ENCODE results near the gene CCDC148. TPM values are rescaled to one million over a fixed set of nuclear protein-coding genes. Genes with fewer than 3 reads are reported as not detected.

CCDC148 gene
- total RNA-seq, 4 donors from 2014 or later: 0.78 to 1.6 (median 1.1) TPM

- H3K4me3 ChIP-seq: no peak overlapping the region
- no peak for ATAC-seq
- H3K4me1 ChIP-seq: no peaks in the 10 kb centered on the region
- TF ChIP-seq POLR2A (IDR thresholded peaks at IDR 0.05) (no peak), EP300 (IDR thresholded peaks at IDR 0.05) (no peak), CTCF (IDR thresholded peaks at IDR 0.05) (no peak), POLR2AphosphoS5 (IDR thresholded peaks at IDR 0.05) (no peak)
- H3K9me3 ChIP-seq: no peaks in the 10 kb centered on the region
- no peak overlapping the region for H3K27ac ChIP-seq
- H3K27me3 ChIP-seq: no peaks in the 10 kb centered on the region
- 0 to 33% methylated on average over 1 to 2 of the region's 2 CpGs for WGBS, 2 donors (ENCODE audit: low coverage in 1 of 2)
- H3K36me3 ChIP-seq: no peaks in the 10 kb centered on the region
These were observed 283.8 kb downstream of the CCDC148 start for GRCh38 chr2:158172719-158173118.

GRCh38 chr2:158154596-158154995 is 302.0 kb downstream of the CCDC148 start:
- peaks cover 0 to 9% (median 0%) of the 10 kb centered on the region in 3 donors for H3K9me3 ChIP-seq
- no peak for TF ChIP-seq POLR2A (IDR thresholded peaks at IDR 0.05)
- no peak for TF ChIP-seq EP300 (IDR thresholded peaks at IDR 0.05)
- no peak for TF ChIP-seq POLR2AphosphoS5 (IDR thresholded peaks at IDR 0.05)
- H3K27ac ChIP-seq: no peak overlapping the region
- H3K27me3 ChIP-seq: no peaks in the 10 kb centered on the region
- H3K4me3 ChIP-seq: no peak overlapping the region
- no peak for ATAC-seq
- no peaks in the 10 kb centered on the region for H3K4me1 ChIP-seq
- H3K36me3 ChIP-seq: no peaks in the 10 kb centered on the region

GRCh38 chr2:158153270-158154015 is 303.1 kb downstream of the CCDC148 start:
- H3K9me3 ChIP-seq: peaks cover 0 to 9% (median 0%) of the 10 kb centered on the region in 3 donors
- no peaks in the 10 kb centered on the region for H3K4me1 ChIP-seq
- no peak for ATAC-seq
- H3K27ac ChIP-seq: no peak overlapping the region
- H3K36me3 ChIP-seq: no peaks in the 10 kb centered on the region
- H3K4me3 ChIP-seq: no peak overlapping the region
- TF ChIP-seq POLR2A (IDR thresholded peaks at IDR 0.05) (no peak), CTCF (IDR thresholded peaks at IDR 0.05) (no peak), POLR2AphosphoS5 (IDR thresholded peaks at IDR 0.05) (no peak), EP300 (IDR thresholded peaks at IDR 0.05) (no peak)
- whole genome bisulfite sequencing, 2 donors (ENCODE audit: low coverage in 1 of 2): no CpG with 5 or more reads among the region's 3 CpGs
- no peaks in the 10 kb centered on the region for H3K27me3 ChIP-seq

GRCh38 chr2:158144914-158145625 is 311.5 kb downstream of the CCDC148 start:
- 84 to 90% methylated on average over 11 of the region's 13 CpGs for WGBS, 2 donors (ENCODE audit: low coverage in 1 of 2)
- no peak for ATAC-seq
- Histone ChIP-seq H3K27me3 (no peaks in the 10 kb centered on the region), H3K36me3 (no peaks in the 10 kb centered on the region), H3K4me3 (no peak overlapping the region), H3K4me1 (no peaks in the 10 kb centered on the region), H3K9me3 (peaks cover 0 to 12% (median 0%) of the 10 kb centered on the region in 3 donors), H3K27ac (no peak overlapping the region)
- TF ChIP-seq POLR2AphosphoS5 (IDR thresholded peaks at IDR 0.05) (no peak), CTCF (IDR thresholded peaks at IDR 0.05) (no peak), EP300 (IDR thresholded peaks at IDR 0.05) (no peak), POLR2A (IDR thresholded peaks at IDR 0.05) (no peak)

- no peak for ATAC-seq
- no peaks in the 10 kb centered on the region for H3K27me3 ChIP-seq
- H3K4me1 ChIP-seq: no peaks in the 10 kb centered on the region
- no peaks in the 10 kb centered on the region for H3K36me3 ChIP-seq
- H3K9me3 ChIP-seq: peaks cover 0 to 12% (median 0%) of the 10 kb centered on the region in 3 donors
- WGBS, 2 donors (ENCODE audit: low coverage in 1 of 2): 49 to 94% methylated on average over 2 to 3 of the region's 3 CpGs
- no peak overlapping the region for H3K27ac ChIP-seq
- H3K4me3 ChIP-seq: no peak overlapping the region
- TF ChIP-seq POLR2AphosphoS5 (IDR thresholded peaks at IDR 0.05): no peak
- TF ChIP-seq POLR2A (IDR thresholded peaks at IDR 0.05): no peak
- TF ChIP-seq CTCF (IDR thresholded peaks at IDR 0.05): no peak
- no peak for TF ChIP-seq EP300 (IDR thresholded peaks at IDR 0.05)
These were observed 312.7 kb downstream of the CCDC148 start for GRCh38 chr2:158143703-158144360.
